Ectodermal cell (in vitro differentiated cells): ENCODE data around the gene DNMT3L.
"Not testable (repeated sequence)": the region's sequence is repeated elsewhere in the genome, so short reads cannot be mapped to it uniquely, and the experiment has no call there.

ENCODE experiments used
- H3K27ac ChIP-seq: 2 replicates; pipeline ENCODE4 v1.7.0; 2013; ENCODE audit warnings: mild to moderate bottlenecking, low read depth, low read length; ENCODE audit not compliant: insufficient read depth, poor library complexity, severe bottlenecking
- H3K27me3 ChIP-seq: 2 replicates; pipeline ENCODE4 v1.7.0; 2013; ENCODE audit warnings: mild to moderate bottlenecking, low read length; ENCODE audit not compliant: insufficient read depth, control insufficient read depth, poor library complexity, severe bottlenecking
- H3K36me3 ChIP-seq: one replicate; pipeline ENCODE4 v1.7.0; 2013; ENCODE audit warnings: low read length; ENCODE audit not compliant: control insufficient read depth, insufficient read depth
- H3K4me1 ChIP-seq: one replicate; pipeline ENCODE4 v1.7.0; 2013; ENCODE audit warnings: low read length; ENCODE audit not compliant: control insufficient read depth, insufficient read depth
- H3K4me3 ChIP-seq: 2 replicates; pipeline ENCODE4 v1.7.0; 2013; ENCODE audit warnings: low read depth, low read length, control low read depth; ENCODE audit not compliant: insufficient read depth
- H3K9me3 ChIP-seq: 2 replicates; pipeline ENCODE4 v1.7.0; 2013; ENCODE audit warnings: mild to moderate bottlenecking, low read length, moderate library complexity; ENCODE audit not compliant: control insufficient read depth
- WGBS, 2 experiments: methylation state at CpG; one replicate each; pipeline ENCODE4 v1.1.7; 2013; ENCODE audit warnings: missing lambda C conversion rate in 2 of 2; 5-methylcytosine and 5-hydroxymethylcytosine counted together

DNMT3L gene

DNA sequence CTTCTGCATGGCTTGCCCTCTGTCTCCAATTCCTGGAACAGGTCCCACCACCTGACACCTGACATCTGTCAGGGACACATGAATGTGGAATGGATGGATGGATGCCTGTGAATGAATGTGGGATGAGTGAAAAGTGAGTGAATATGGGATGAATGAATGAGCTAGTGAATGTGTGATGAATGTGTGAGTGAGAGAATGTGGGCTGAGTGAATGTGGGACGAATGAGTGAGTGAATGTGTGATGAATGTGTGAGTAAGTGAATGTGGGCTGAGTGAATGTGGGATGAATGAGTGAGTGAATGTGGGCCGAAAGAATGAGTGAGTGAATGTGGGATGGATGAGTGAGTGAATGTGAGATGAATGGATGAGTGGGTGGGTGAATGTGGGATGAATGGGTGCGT, 50.1 kb downstream of the DNMT3L start:
- not testable (repeated sequence) for H3K4me3 ChIP-seq, H3K4me1 ChIP-seq, H3K27me3 ChIP-seq, H3K9me3 ChIP-seq, H3K27ac ChIP-seq, H3K36me3 ChIP-seq
- WGBS, 2 experiments, result no CpG with 5 or more reads among the region's 3 CpGs

DNA sequence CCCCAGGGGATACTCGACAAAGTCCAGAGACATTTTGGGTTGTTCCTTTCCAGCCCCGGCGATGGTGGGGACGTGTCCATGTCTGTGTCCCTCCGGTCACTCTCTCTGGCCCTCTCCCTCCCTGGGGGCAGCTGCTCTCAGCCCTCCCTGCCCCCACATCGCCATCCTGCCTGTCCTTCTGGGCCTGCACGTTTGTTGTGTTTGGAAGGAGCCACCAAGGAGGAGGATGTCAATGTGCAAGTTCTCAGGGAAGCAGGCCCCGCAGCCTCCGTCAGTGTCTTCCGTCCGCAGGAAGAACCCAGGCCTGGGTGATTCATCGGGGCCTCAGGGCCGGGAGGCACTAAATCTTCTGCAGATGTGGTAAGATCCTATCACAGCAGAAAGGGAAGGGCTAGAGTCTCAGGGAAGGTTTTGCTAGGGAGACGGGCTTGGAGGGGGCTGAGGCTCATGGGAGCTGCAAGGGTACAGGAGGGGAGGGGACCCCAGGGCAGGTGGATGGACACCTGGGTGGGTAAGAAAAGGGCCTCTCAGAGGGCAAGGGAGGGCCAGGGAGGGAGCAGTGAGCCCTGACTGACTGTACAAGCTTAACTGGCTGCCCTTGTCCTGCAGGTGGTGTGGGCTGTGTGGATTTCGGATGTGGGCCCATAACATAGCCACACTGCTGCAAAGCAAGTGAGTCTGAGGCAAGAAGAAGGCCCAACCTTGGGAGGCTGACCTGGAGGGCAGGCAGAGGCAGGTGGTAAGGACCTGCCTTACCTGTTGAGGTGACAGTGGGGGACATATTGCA, 53.6 kb downstream of the DNMT3L start:
- WGBS, 2 experiments, result 83 to 92% methylated on average over 4 of the region's 15 CpGs
- not testable (repeated sequence) for H3K4me3 ChIP-seq, H3K27ac ChIP-seq, H3K27me3 ChIP-seq, H3K4me1 ChIP-seq, H3K9me3 ChIP-seq, H3K36me3 ChIP-seq

DNA sequence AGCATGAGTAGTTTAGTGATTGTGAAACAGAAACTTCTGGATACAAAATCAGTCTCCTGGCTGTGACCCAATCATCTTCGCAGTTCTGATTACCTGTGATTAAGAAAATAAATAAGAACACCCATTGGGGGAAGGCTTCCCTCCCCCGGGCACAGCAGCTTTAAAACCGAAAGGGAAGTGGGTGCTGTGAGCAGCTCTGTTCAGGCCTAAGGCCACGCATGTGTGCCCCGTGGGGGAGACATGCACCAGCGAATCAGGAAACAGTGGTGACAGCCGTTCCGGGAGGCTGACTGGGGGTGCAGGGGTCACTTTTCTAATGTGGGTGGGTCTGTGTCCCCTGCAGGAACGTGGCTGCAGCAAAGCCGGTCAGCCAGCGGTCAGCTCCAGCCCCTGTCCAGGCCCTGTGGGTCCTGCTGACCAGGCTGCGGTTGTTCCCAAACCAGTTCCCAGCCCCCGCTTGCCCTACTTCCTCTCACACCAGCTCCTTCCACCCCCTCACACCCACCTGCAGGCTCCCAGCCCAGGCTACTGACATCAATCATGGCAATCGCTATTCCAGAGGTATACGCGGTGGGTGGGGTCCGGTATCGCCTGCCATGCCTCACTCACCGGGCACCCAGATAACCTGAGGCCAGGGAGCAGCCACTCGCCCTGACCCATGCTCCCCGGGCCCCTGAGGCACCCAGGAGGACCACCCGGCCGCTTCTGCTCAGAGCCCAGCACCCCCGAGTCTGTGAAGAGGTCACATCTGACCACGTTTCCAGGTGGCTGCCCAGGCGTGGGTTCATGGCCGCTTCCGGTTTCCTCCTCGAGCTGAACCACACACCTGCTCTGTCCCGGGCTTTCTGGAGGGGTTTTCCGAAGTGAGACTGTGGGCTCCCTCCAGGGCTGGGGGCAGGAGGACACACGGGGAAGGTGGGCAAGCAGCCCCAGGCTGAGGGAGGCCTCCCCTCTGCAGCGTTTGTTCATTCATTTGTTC, 54.7 kb downstream of the DNMT3L start:
- H3K4me3 ChIP-seq, H3K4me1 ChIP-seq, H3K27ac ChIP-seq, H3K27me3 ChIP-seq, H3K9me3 ChIP-seq, H3K36me3 ChIP-seq: not testable (repeated sequence)
- no CpG with 5 or more reads among the region's 33 CpGs for WGBS, 2 experiments

DNA sequence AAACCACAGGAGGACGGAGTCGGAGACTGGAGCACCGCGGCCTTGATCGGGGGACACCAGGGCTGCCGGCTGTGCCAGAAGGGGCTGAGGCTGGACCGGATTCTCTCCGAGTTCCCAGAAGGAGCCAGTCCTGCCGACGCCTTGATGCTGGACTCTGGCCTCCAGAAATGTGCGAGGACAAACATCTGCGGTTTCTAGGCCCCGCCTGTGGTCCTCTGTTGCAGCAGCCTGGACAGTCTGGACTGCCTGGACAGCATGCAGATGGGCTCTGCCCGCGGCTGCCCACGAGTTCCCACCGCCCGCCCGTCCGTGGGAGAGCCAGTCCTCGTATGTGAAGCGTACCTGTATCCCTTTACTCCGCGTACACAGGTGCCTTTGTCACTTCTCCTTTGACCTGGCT, 55.5 kb downstream of the DNMT3L start:
- not testable (repeated sequence) for H3K4me1 ChIP-seq, H3K27ac ChIP-seq, H3K36me3 ChIP-seq, H3K9me3 ChIP-seq, H3K27me3 ChIP-seq, H3K4me3 ChIP-seq
- WGBS, 2 experiments, result no CpG with 5 or more reads among the region's 24 CpGs

DNA sequence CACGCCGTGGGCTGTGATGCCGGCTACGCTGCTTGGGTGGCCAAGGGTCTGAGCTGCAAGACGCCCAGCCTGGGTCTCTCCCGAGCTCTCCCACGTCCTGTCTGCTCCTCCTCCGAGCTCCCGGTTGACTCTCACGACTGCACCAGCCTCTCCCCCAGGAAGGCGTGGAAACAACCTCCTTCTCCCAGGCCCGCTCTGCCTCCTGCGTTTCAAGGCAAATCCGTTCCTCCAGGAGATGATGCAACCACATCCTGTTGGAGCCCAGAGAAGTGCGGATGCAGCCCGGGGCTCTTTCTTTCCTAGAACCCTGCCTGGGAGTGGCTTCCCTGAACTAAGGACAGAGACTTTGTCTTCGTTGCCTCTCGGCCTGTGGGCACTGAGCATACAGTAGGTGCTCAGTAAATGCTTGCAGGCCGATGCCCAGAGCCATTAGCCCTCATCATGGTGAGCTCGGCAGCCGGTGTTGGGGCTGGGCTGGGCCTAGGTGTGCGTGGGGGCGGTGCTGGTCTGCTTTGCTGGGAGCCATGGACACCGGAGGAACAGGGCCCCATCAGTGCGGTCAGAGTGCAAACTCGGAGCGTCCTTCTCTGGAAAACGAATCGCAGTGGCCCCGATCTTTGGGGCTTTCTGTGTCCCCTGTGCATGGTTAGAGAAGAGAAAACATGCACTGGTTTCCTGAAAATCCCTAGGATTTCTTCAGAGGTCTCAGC, 59.0 kb downstream of the DNMT3L start:
- WGBS, 2 experiments, result no CpG with 5 or more reads among the region's 30 CpGs
- not testable (repeated sequence) for H3K4me1 ChIP-seq, H3K27ac ChIP-seq, H3K27me3 ChIP-seq, H3K36me3 ChIP-seq, H3K4me3 ChIP-seq, H3K9me3 ChIP-seq

DNA sequence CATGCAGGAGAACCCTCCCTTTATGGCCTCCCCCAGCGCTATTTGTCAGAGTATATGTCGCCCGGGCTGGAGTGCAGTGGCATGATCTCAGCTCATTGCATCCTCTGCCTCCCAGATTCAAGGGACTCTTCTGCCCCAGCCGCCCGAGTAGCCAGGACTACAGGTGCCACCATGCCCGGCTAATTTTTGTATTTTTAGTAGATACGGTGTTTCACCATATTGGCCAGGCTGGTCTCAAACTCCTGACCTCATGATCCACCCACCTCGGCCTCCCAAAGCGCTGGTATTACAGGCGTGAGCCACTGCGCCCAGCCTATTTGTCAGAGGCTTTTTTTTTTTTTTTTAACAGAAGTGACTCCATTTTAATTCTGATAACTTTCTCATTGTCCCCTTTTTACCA, 61.7 kb downstream of the DNMT3L start:
- not testable (repeated sequence) for H3K36me3 ChIP-seq, H3K4me1 ChIP-seq, H3K27me3 ChIP-seq, H3K4me3 ChIP-seq, H3K27ac ChIP-seq, H3K9me3 ChIP-seq
- WGBS, 2 experiments, result no CpG with 5 or more reads among the region's 11 CpGs

DNA sequence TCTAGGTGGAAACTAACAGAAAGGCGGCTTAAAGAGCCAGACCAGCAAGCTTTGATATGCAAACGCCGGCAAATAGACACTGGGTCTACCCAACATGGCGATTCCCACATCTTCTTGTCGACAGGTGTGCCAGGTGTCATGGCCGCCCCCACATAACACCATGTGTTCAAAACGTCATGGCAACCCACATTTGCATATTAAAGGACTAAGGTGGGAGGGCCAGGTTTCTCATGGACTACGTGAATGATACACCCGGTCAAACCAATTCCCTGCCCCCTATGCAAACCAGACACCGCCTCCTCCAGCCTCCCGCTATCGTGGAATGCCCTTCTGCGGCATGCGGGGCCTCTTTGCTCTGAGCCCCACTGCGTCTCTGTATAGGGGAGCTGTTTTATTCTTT, 62.2 kb downstream of the DNMT3L start:
- no CpG with 5 or more reads among the region's 15 CpGs for WGBS, 2 experiments
- Histone ChIP-seq H3K4me1 (no peaks in the 10 kb centered on the region), H3K27ac (no peak overlapping the region), H3K36me3 (no peaks in the 10 kb centered on the region), H3K4me3 (no peak overlapping the region), H3K27me3 (no peaks in the 10 kb centered on the region), H3K9me3 (no peaks in the 10 kb centered on the region)

DNA sequence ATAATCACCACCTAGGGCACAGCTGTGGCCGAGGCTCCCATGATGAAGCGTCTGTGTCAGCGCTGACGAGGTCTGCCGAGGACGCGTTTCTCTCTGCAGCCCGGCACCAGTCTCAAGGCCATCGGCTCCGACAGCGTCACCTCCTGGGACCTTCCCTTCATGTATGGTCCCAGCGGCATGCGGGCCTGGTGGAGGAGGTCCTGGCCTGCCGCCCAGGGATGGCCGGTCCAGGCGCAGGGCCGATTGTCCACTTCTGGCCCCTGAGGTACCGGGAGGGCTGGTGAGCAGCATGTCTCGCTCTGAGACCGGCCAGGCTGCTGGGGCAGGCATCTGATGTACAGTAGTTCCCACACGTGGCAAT, 64.6 kb downstream of the DNMT3L start:
- H3K4me3 ChIP-seq, H3K27ac ChIP-seq, H3K9me3 ChIP-seq, H3K27me3 ChIP-seq, H3K4me1 ChIP-seq, H3K36me3 ChIP-seq: not testable (repeated sequence)
- WGBS, 2 experiments, result no CpG with 5 or more reads among the region's 21 CpGs
